ENCODE results near the gene ZPBP2.

The ZPBP2 gene

DNA sequence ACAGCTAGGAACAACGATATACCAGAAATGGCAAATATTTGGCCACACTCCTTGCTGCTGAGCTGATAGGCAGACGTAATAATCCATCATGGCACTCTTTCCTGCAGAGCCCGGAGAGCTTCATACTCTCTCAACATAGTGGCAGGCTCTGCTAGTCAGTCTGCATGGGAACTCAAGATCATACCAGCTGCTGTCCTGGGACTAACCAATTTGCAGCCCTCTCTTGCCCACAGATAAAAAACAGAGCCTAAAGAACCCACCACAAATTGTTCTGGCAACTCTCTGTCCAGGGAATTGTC, 36.9 kb downstream of the ZPBP2 start:
- no peak for DNase-seq (ENCODE audit: extremely low read depth in 1 of 2, low read depth in 1 of 2)

DNA sequence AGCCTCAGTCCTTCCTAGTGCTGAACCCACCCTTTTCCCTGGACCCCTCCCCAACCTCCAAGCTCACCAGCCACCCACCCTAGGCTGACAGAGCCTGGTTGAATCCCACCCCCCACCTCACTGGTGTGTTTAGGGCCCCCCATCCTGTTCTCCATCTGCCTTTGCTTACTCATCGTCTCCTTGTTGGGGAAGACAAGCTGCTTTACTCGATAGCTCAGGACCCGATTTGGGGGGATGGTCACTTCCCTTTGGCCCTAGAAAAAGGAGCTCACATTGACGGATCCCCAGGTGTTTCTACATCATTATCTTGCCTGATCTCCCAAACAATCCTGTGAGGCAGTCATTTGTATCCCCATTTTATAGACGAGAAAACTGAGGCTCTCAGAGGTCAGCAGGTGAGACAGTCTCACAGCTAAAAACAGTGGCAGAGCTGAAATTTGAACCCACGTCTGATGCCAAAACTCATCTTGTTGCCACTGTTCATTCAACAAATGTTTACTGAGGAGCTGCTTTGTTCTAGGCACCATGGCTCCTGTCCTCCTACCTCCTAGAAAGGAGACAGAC, 40.9 kb downstream of the ZPBP2 start:
- DNase-seq (ENCODE audit: extremely low read depth in 1 of 2, low read depth in 1 of 2) = no peak

DNA sequence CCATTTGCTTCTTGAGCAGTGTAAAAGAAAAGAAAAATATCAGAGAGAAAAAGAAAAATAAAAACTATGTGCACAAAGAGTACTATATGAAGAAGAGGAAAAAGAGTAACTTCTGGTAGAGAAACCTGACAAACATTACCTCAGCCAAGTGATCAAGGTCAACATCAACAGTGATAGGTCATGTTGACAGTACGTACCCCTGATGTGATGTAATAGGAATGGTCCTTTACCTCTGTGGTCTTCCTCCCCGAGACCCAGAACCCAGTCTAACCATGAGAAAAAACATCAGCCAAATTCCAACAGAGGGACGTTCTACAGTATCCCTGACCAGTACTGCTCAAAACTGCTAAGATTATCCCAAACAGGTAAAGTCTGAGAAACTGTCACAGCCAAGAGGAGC, 46.0 kb downstream of the ZPBP2 start:
- no peak for DNase-seq (ENCODE audit: extremely low read depth in 1 of 2, low read depth in 1 of 2)

DNA sequence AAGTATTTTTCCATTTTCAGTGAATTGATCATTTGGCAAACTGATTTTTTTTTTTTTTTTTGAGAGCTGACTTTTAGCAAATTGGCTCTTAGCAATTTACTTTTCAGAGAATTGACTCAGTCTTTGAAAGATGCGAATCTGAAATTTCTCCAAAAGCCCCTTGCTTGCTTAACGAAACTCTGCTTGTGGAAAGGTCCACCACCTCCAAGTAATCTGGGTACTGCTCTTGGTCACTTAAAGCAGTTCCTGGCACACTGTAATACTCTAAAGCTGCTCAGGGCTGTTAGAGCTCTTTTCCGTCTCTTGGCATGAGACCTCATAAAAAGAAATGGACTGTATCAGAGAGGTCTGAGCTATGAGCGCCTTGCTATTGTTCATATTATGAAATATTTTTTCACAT, 47.6 kb downstream of the ZPBP2 start:
- DNase-seq (ENCODE audit: extremely low read depth in 1 of 2, low read depth in 1 of 2) = no peak

DNA sequence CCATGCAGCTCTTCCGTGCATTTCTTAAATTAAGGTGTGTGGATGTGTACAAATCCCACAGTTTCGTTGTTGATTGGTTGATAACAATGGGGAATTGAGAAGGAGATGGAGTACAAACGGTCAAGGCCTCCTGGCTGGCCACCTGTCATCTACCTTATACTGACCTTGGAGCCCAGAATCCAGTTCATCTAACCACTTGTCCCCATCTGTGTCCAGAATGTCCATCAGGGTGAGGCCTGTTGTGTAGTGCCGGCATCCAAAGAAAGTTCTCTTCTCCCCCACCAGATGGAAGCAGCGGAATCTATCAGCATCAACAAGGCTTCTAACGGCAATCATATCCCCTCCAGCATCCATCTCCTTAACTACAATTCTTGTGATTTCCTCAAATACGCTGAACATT, 48.9 kb downstream of the ZPBP2 start:
- DNase-seq (ENCODE audit: extremely low read depth in 1 of 2, low read depth in 1 of 2) = no peak

DNA sequence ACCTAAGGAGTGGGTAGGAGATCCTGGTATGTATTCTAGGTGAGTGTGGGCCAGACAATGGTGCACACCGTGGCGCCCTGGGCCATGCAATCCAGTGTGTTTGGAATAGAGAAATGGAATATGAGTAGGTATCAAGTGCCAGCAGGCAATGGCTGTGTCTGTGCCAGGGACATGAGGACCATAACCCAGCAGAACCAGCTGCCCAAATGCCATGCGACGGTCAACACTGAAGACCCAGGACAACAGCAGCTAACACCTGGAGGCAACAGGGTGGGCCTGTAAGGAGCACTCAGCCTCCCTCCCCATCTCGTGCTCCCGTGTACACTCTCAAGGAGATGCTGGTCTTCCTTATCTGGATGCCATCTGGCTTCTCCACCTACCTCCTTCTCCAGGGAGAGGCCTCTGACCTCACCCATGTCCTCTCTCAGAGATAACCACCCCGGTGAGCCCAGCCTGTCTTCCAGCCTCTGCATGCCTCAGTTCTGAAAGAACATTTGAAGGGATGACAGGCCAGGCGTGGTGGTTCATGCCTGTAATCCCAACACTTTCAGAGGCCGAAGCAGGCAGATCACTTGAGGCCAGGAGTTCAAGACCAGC, 51.2 kb downstream of the ZPBP2 start:
- DNase-seq (ENCODE audit: extremely low read depth in 1 of 2, low read depth in 1 of 2) = no peak

DNA sequence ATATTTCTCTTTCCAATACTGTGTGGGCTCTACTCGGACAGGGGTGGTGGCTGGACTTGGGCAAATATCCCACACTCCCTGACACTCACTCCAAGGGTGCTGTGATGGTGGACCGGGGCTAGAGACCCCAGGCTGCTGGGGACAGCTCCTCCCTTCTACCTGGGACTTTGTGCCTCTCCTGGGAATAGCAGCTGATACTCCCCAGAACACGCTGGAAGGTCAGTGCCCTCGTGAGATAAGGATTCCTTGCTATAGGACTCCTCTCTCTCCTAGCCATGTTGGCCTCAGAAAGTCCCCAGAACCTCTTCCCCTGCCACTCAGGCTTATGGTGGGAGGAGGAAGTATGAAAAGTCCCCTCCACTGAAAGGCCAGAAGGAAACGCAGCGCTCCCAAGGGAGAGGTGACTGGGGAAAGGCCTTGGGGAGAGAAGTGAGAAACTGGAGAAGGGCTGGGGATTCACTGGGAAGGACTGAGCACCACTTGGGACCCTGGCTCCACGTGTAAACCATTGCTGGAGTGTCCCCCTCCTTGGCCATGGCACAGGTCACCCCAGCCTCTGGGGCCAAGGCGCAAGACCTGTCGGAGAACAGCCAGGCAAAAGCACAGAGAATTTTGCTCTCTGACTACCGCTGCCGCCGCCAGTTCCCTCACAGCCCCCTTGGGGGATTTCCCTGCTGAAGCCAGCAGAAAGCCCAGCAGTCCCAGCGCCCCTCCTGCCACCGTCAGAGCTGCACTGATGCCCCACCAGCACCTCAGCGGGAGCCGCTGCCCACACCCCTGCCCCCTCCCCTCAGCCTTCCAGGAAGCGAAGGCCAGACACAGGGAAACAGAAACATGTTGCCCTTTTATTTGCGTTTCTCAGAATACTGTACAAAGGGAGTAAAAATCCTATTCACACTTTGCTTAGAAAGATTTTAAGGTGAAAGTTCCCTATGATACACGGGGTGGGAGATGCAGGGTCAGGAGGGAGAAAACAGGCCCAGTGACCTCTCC, 52.5 kb downstream of the ZPBP2 start:
- peak; percentile 56 to 57 for DNase-seq (ENCODE audit: extremely low read depth in 1 of 2, low read depth in 1 of 2)

DNA sequence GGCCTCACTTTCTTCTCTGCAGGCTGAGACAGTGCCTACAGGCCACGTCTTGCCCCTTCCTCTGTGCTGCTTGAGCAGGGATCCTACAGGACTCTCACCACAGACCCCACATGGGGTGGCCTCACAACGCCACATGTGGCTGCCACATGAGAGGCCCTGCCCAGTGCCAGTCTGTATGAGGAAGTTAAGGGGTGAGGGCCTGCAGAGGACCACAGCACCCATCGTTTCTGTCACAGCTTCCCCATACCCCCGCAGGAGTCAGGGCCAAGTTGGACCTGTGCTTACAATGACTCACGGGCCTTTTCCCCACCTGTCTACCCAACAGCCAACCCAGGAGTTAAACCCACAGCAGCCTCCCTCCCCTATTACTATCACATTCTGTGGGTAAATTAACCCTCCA, 53.3 kb downstream of the ZPBP2 start:
- no peak for DNase-seq (ENCODE audit: extremely low read depth in 1 of 2, low read depth in 1 of 2)

DNA sequence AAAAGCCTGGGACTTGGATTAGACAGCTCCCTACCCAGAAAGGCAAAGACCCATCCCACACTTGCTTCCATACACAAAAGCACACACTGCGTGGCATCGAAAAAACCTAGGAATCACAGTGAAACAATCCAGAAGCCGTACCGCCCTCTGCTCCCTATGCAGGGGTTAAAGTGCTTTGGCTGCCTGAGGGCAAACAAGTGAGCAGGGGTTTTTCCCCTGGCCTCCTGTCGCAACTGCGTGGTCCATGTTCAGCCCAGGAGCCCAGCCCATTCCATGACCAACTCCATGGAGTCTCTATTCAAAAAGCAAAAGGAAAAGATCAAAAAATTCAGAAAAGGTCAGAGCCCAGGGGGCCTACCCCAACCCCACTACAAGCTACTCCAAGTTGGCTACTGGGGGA, 54.0 kb downstream of the ZPBP2 start:
- no peak for DNase-seq (ENCODE audit: extremely low read depth in 1 of 2, low read depth in 1 of 2)

DNA sequence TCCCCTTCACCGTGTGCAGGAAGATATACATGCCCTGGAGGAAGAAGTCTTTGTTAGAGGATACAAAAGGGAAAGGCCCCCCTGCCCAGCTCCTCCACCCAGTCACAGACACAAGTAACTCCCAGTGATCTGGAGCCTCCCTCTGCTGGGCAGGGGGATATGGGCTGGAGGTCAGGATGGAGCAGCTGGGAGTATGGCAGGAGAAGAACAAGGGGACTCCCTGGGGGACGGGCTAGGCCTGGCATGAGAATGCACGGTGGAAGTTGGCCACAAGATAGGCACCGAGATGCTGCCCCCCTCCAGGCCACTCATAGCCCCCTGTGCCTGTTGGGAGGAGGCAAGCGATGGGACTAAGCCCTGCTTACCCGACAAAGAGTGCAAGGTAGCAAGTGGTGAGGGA, 55.2 kb downstream of the ZPBP2 start:
- DNase-seq (ENCODE audit: extremely low read depth in 1 of 2, low read depth in 1 of 2) = no peak

DNA sequence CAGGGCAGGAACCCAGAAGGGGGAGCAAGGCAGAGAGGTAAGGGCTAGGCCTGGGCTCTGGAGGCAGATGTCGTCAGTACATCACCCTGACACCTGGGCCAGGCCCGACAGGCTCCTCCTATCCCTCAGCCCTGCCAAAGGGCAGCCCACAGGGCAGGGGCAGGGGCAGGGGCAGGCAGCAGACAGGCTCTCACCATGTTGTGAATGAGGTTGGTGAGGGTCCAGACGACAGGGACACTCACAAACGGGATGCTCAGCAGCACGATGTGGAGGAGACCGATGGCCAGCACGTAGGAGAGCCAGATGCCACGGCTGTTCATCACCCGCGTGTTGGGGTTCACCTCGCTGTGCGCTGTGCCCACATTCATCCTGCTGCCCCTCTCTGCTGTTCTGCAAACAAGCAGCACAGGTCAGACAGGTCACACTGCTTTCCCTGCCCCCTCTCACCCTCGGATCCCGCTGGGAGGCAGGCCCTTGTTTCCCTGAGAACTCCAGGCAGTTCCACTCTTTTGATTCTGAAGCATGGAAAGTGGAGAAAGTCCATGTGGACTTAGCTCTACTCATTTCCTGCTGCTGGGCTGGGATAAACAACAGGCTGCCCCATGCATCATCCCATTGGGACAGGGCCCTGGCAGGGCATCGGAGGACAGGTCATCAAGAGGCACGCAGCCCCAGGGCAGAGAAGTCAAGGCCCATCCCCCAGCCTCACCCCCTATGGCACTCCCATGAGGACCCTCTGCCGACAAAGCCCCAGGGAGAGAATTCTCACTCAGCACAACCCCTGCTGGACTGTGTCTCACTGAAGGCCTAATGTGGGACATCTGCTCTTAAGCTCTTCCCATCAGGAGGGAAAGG, 56.1 kb downstream of the ZPBP2 start:
- DNase-seq (ENCODE audit: extremely low read depth in 1 of 2, low read depth in 1 of 2) = no peak

DNA sequence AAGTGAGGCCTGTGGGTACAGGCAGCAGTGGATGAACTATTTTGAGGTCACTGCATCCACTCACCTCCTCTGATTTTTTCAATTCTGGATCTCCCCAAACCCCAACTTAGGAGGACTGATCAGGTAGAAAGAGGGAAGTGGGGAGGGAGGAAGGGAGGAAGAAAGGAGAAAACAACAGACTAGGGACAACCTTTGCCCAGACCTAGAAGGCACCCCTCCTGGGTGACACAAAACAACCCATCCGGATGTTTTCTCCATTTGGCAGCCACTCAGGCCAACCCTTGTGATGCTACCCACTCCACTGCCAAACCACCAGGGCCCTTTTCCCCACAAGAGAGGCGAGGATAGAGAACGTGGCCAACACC, 56.7 kb downstream of the ZPBP2 start:
- DNase-seq (ENCODE audit: extremely low read depth in 1 of 2, low read depth in 1 of 2) = no peak

DNA sequence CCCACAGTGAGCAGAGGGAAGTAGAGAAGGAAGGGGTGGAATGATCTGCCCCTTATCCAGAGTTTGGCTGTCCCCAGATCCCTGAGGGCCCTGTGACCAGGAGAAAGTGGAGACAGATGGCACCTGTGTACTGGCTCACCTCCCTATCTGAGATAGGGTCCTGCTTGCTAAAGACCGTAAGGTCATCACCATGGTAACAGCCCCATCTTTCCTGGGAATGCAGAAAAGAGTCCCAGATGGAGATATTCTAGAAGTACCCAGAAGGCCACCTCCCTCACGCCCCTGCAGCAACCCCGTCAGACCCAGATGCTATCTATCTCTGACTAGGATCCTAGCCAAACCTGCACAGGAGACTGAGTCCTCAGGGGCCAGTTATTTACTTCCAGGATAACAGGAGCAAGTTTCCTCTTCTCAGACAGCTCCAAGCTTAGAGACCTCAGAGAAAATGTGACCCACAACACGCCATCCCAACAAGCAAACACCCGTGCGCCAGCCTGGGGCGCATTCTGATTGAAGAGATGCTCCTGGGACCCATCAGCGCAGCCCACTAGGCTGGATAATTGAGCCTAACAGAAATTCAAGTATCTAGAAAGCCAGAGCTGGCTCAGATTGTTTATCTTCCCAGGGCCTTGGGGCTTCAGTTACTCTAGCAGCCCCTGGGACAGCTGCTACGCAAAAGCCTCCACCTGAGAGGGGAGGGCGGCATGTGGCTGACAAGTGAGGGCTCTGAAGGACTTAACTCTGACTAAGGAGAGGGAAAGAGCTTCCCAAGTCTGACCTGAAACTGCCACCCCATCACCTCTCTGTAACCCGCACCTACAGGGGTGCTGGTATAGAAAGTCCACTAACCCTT, 57.5 kb downstream of the ZPBP2 start:
- no peak for DNase-seq (ENCODE audit: extremely low read depth in 1 of 2, low read depth in 1 of 2)

DNA sequence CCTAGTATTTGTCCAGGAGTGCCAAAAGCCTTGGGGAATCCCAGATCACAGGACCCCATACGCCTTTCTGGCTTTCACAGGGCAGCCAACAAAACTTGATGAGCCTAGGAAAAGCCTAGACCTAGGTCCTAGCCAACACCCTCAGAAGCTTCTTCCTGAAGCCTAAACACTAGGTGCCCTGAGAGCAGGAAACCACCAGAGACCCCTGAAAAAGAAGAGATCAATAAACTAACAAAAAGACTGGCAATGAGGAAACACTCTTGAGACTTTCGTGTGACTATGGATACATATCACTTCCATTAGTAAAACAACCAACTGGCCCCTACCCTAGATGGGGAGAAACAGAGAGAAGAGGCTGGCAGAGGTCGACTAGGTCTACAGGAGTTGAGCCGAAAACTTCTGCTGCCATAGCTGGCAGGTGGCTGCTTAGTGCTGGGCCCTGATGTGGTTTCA, 58.2 kb downstream of the ZPBP2 start:
- DNase-seq (ENCODE audit: extremely low read depth in 1 of 2, low read depth in 1 of 2) = no peak

DNA sequence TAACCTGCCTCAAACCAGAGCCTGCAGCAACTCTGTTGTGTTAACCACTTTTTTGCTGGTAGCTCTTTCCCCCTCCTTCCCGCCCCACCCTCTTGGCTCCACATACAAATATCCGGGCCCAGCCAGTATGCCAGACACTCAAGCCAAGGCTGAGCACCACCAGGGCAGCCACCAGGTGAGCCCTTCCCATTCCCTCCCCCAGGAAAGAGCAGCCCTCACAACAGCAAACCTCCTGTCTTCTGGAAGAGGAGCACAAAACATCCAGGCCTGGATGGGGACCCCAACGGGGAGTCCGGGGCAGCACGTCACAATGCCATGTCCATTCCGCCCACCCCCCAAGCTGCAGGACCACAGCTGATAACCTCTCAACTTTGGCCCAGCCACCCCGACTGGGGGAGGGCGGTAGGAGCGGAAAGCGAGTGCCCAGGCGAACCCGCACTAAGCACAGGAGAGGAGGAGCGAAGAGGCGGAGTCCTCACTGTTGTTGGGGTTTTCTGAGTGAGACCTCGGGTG, 58.6 kb downstream of the ZPBP2 start:
- peak; percentile 27 to 47 for DNase-seq (ENCODE audit: extremely low read depth in 1 of 2, low read depth in 1 of 2)
